DMS 273 treated with DMSO at 0.1 percent for 48 hours (cell line): ENCODE measurements around the gene CHRM3.
"Not testable (repeated sequence)": the region's sequence is repeated elsewhere in the genome, so short reads cannot be mapped to it uniquely, and the experiment has no call there.

Source experiments
- DNase-seq: peaks from one replicate; lab custom pipeline; 2025; lab: John Stamatoyannopoulos, UW

The CHRM3 gene

DNA sequence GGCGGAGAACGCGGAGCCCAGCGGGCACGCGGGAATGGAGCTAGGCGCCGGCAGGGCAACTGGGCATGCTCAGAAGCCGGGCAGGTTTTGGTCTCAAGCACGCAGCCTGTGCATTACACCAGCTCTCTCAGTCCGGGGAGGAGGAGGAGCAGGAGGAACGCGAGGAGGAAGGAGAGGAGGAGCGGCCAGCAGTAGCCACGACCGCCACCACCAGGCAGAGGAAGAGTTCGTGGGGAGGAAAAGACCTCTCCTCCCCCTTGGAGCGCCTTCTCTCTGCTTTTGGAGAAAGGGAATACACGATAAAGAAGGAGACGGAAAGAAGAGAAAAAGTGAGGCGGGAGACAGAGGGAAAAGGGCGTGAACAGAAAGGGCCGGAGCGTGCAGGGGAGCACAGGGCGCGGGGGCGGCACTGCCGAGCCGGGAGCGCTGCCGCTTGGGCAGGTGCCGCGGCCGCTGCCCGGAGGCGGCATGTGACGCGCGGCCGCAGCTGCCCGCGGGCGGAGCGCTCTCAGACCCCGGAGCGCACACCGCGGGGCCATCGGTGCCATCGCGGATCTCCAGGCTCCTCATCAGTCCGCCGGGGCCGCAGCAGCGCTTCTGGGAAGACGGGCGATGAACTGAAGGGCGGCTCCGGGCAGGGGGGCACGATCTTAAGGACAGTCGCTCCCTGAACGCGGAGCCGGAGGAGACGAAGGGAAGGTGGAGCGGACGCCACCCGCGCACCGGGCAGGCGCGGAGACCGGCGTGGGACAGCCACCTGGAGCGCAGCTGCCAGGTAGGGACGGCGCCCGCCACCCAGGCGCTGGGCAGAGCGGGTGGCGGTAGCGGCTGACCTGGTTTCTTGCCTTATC, at the start of gene CHRM3:
CHRM3 (plus strand) TSS at position 116 of the 851 bp plus-strand sequence. CDS start 520,884 bp downstream, outside the sequence.
- DNase-seq: no peak

DNA sequence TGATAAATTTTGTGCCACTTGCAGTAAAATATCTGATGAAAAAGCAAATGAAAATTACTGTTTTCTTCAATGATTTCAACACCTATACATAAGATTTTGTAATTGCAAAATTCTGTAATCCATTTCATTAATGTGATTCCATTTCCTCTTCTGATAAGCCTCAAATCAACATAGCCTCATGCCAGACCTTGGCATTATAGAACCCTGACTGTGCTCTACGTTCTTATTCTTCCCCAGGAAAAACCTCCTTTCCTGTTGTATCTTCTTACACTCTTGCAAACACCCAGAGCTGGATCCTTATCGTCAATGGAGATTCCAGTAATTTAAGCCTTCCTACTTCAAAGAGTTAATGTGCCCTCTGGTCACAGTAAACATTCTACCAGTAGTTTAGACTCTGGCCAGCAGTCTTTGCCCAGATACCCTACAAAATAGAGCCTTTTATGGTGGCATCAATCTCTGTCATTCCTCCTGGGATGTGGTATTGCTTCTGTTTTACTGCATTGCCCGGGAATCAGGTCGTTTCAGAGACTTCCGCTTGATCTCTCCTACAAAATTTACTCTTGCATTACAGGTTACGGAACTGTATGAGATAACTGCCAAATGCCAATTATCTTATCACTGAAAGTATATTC, 48.5 kb upstream of the CHRM3 start:
- DNase-seq: no peak

DNA sequence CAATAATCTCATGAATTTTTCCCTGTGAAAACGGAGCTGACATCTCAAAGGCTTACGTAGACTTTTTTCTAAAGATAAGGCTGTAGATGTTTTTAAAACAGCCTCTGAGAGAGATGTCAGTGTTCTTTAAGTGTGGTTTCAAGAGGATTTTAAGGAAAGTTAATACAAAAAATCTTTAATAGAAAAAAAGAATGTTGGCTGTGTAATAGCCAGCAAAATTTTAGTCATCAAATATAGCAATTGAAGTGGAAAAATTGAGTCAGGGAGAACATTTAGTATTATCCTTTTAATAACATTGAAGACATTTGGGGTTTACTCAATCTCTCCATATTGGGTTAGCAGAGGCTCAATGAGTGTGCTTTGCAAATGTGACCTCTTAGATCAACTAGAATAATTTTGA, 38.6 kb upstream of the CHRM3 start:
- DNase-seq: no peak

DNA sequence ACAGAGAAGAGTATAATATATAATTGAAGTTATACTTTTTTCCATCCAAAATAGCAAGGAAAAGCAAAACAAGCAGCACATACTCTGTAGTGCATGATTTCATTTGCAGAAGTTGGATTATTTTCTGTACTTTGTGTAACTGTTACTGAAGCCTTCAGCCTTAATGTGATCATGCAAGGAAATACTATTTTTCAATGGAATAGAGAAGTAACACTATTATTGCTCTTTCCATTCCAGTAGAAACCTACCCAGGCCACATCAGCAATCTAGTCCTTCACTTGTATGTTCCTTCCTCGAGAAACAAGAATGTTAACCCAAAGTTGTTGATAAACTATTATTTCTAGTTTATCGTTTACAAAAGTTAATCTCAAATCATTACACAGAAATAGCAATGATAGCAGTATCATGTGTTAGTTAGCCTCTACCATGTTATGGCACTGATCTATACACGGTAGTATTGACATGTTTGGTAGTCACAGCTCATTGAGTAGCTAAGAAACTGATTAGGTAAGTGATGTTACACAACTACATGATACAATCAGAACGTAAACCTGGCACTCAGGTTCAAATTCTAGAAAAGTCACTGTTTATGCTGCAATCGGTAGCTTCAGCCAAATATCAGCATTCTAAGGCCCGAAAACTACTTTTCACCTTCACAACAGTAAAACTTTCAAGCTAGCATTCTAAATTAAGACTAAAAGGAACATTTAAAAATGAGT, 37.6 kb upstream of the CHRM3 start:
- no peak for DNase-seq

DNA sequence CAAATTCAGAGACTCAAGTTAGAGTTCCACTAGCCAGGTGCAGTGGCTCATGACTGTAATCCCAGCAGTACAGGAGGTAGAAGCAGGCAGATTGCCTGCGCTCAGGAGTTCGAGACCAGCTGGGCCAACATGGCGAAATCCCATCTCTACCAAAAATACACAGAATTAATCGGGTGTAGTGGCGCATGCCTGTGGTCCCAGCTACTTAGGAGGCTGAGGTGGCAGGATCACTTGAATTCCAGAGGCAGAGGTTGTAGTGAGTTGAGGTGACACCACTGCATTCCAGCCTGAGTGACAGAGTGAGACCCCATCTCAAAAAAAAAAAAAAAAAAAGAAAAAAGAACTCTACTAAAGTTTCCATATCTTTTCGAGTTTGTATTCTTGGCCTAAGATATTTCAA, 36.7 kb upstream of the CHRM3 start:
- no peak for DNase-seq

DNA sequence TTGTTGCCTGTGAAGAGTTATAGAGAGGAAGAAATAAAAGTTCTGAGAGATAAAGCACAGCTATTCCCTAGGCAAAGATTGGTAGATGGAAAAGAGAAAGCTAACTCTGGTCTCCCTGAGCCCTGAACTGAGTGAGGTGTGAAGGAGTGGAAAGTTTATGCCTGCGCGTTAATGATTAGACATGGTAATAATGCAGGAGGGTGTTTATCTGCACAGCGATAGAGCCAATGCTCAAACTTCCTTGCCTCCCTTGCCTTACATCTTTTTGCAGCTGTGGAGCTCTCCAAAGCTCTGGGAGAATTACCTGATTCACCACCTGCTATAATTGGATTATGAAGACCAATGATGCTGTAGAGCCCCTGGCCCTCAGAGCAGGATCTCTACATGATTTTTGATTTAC, 32.8 kb upstream of the CHRM3 start:
- DNase-seq: no peak

DNA sequence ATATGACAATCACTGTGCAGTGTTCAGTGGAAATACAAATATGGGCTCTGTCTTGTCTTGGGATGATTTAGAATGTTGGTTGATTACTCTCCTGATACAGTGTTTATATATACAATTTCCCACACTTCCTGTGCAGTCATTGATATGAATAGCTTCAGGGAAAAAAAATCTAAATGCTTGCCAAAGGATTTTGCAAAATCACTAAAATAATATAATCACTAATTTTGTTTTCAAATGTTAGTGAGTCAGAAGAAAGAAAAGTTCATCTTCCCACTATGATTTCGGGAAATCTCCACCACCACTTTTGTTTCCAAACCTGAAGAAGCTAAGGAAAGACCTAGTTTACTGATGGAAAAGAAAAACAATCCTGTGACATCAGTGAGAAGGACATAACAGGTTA, 32.1 kb upstream of the CHRM3 start:
- no peak for DNase-seq

DNA sequence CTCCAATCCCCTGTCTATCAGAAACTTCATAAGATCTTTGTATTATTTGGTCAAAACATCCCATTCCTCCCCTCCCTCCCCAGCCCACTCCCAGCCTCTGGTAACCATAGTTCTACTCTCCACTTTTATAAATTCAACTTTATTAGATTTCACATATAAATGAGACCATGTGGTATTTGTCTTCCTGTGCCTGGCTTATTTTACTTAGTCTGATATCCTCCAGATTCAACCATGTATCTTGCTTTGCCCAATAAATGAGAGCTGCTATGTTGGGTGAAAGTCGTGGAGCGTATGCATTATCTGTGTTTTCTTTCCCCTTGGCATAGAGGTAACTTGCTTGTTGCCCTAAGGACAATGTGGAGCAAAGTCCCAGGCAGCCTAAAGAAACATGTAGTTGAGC, 28.5 kb upstream of the CHRM3 start:
- no peak for DNase-seq

DNA sequence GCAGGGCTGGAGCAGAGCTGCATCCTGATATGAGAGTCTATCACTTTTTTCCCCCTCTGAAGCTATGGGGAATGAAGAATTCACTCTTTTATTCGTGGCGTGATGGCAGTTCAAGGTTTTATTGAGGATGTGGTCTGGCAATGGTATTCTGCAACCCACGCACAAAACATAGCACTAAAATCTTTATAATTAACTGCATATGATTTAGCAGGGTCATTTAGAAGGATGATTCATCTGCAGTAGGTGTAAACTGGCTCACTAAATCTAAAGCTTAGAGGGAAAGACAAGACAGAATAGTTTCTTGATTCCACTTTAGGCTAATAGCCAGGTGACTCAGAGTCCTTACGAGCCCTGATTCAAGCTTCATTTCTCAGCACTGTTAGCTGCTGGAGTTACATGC, 25.0 kb upstream of the CHRM3 start:
- no peak for DNase-seq

DNA sequence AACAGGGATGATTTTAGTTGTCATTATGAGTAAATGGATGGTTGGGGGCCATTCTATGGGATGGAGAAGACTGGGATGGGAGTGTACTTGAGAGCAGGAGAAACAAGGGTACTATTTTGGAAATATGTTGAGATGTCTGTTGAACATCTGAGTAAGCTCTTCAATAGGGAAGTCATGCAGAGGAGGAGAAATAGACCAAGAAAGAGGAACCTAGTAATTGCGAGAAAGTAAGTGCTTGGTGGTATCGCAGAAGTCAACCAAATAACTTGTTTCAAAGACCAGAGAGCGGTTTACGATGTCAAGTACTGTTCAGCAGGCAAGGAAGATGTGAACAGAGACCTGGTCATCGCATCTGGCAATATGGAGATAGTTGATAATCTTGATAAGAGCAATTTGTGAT, 22.4 kb upstream of the CHRM3 start:
- no peak for DNase-seq

DNA sequence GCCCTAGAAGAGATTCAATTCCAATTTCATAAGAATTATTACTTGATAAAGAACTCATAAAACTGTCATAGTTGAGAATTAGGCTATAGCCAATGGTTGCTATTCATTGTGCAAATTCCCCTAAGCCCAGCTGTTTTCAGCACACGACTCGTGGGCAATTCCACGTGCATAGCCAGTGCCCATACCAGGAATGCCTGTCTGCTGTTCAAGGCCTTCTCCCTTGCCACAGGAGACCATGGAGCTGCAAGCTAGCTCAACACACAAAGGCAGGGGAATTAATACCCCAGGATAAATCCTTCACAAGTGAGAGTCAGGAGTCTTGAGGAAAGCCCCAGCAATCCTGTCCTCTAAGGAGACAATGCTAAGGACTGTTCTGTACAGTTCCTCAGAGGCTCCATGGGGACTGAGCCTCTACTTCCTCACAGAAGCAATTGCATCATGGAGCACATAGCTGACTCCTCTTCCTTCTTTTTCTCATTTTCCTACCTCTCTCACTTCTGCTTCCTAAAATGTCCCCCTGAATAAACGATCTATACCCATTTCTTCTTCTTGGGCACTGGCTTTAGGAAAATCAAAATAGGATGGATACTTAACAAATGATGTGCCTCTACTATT, 19.1 kb upstream of the CHRM3 start:
- DNase-seq: no peak

DNA sequence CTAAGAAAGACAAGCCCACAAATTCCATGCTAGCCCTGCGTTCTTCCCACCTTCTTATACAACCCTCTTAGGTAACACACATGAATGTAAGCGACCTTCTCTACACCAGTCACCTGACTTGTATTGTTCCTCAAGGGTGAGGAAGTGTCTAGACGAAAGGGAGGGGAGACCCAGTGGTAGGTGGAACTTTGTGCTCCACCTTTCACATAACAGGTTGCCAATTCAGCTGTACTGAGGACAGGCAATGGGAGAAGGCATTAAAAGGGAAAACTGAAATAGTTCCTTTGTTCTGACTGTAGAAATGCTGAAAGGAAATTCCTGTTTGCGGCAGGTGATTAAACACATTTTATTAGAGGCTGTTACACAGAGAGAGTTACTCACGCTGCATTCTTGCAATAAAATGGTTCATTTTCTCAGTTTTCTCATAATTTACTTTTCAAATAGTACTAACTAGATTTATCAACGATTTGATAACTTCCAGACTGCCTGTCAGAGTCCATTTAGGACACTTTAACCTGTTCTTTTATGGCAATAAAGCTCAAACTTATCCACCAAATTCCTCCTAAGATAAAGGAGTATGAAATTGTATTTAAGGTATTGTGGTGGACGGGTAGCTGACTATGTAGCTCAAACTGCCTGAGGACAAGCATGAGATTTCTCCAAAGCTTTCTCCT, 17.8 kb upstream of the CHRM3 start:
- DNase-seq: no peak

DNA sequence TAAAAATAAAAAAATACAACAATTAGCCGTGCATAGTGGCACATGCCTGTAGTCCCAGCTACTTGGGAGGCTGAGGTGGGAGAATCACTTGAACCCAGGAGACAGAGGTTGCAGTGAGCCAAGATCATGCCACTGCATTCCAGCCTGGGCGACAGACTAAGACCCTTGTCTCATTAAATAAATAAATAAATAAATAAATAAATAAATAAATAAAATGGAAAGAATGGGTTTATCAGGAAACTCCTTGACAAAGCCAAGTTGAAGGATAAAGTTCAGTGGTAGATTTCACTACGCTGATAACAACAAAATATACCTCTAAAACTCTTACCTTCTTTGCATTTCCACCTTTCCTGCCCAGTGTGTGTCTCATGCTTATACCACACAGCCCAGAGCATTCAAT, 15.5 kb upstream of the CHRM3 start:
- DNase-seq: not testable (repeated sequence)

DNA sequence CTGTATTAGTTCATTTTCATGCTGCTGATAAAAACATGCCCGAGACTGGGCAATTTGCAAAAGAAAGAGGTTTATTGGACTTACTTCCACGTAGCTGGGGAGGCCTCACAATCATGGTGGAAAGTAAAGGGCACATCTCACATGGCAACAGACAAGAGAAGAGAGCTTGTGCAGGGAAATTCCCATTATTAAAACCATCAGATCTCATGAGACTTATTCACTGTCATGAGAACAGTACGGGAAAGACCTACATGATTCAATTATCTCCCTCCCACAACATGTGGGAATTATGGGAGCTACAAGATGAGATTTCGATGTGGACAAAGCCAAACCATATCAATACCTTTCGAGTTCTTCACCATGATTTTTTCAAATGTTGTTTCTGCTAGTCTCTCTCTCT, 3.7 kb upstream of the CHRM3 start:
- DNase-seq: no peak

DNA sequence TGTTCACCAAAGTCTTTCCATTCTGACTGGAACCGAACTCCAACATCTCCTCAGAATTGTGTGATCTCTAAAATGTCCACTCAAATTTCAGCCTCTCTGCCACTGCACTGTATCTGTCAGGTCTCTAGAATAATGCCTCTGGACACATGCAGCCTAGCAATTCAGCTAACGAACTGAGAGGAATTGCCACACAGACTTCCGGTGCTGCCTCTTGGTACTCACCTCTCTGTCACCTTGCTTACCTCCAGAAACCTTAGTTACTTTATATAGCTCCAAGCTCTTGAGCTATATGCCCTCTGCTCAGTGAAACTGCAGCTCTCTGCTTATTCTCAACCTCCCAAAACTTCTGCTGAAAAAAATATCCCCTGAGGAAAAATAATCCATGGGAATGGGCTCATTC, 2.7 kb upstream of the CHRM3 start:
- no peak for DNase-seq

DNA sequence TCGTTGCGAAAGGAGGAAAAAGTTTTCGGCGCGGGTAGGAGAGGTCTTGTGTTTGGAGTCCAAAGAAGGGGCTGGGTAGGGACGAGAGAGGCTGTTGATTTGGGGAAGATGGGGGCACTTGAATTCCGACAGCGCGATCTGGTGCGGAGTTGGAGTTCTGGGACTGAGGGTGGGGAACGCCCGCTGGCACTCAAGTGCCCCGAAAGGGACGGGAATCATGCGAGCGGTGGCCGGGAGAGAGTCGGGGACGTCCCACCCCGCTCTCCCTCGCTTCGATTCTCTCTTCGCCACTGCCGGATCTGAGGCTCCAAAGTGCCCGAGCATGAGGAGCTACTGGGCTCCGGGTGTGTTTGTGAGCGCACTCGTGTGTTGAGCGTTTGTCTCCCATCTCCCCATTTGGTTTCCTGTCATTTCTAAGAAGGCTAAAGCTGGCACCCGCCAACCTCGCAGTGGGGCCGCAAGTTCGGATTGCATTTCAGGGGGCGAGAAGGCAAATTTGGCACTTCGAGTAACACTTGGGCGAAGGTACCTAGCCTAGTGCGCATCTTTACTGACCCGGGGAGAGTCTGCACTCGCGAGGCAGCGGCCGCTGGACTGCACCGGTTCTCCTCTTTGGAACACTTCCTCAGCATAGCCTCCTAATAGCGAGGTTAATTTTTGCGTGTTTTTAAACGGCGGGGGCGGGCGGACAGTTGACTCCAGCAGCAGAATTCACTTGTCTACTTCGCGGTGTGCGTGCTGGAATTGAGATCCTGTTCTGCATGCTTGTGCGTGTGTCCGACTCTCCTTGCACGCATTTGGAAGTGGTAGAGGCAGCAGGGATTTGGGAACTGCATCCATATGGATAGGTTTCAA, 1.2 kb downstream of the CHRM3 start:
- DNase-seq: no peak

DNA sequence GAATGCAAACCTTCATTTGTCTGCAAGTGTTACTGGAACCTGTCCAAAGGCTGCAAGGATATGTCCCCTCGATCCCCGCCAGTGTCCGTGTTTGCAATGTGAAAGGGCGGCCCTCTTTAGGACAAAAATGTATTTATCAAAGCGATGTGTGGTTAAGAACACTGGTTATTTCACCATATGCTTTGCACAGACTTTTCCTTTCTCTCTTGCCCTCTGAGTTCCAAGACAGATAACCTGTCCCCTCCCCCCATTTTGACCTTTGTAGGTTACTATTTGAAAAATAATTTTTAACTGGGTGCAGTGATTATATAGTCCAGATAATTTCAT, 1.8 kb downstream of the CHRM3 start:
- DNase-seq: no peak

DNA sequence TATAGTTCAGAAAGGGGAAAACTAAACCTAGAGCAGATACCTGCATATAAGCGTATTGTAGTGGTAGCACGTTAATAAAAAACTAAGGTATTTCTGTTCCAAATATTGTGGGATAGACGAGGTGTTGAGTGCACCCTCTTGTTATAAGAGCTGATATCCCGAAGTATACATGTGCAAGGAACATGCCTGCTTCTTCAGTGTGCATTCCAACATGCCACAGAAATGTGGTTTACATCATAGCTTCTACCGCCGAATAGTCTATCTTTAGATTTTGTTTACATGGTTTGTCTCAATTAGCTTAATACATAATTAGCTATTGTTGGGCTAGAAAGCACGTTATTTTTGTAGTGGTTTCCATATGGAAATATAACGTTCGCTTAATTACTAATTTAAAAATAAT, 2.2 kb downstream of the CHRM3 start:
- no peak for DNase-seq

DNA sequence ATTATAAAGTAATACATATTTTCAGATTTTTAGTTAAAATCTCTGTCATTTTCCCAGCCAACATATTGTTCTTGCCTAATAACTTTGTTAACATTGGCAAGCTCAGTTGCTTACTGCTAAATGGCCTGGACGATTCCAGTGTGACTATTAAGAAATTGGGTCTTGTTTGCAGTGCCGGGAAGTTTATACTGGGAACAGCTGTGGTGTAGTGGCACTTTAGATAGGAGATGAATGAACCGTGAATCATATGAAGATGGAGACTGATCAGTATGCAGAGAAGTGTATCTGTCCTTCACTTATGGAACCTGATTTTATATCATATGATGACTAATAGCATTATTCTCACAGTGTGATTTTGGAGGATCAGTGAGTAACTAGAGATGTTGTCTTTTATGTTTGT, 3.3 kb downstream of the CHRM3 start:
- DNase-seq: no peak

DNA sequence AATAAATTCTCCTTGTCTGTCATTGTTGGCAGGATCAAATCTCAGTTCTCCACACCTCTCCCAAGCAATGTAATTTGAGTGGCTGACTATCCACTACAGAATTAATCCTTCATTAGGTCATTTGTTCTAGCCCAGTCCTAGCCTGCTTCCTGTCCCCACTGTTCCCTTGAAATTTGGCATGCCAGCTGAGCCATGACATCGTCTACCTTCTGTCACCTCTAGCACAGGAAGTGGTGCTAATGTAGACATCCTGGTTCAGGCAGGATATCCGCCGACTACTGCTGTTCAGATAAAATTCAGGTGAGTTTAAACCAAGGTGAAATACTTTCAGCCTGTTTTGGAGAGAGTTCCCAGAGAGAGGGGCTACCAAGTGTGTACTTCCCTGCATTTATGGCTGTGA, 5.9 kb downstream of the CHRM3 start:
- DNase-seq: no peak

DNA sequence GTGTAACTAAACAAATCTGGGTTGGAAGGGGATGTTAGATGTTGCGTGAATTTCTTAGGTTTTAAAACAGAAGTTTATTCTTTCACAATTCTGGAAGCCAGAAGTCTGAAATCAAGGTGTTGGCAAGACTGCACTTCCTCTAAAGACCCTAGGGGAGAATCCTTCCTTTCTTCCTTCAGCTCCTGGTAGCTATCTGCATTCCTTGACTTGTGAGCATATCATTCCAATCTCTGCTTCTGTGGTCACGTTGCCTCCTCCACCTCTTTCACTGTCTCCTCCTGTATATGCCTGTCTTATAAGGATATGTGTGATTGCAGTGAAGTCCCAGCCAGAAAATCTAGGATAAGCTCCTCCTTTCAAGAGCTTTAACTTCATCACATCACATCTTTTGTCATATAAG, 7.7 kb downstream of the CHRM3 start:
- no peak for DNase-seq
